RWPE2 (cell line): ENCODE data around the gene TMEM202.

Experiments used
- ATAC-seq: fragments of 200-7000 bp; cut with Tn5 transposase; 3 replicates; pipeline ENCODE4 v1.9.1; 2021; ENCODE audit warnings: low read depth
- DNase-seq: peaks from one replicate; pipeline ENCODE4 v3.0.0-alpha.2; 2020; ENCODE audit warnings: low spot score
- H3K27ac ChIP-seq: fragments of 450-650 bp; 2 replicates; pipeline ENCODE4 v1.5.1; 2017; ENCODE audit warnings: mild to moderate bottlenecking; ENCODE audit not compliant: poor library complexity, severe bottlenecking
- H3K27me3 ChIP-seq: fragments of 250-450 bp; sonication (Bioruptor Pico); 2 replicates; pipeline ENCODE4 v1.5.1; 2021; ENCODE audit warnings: mild to moderate bottlenecking, moderate library complexity; ENCODE audit not compliant: insufficient read depth, poor library complexity, severe bottlenecking
- H3K36me3 ChIP-seq: fragments of 250-450 bp; sonication (Bioruptor Pico); 2 replicates; pipeline ENCODE4 v1.5.1; 2020; ENCODE audit warnings: low read depth, mild to moderate bottlenecking, moderate library complexity
- H3K4me1 ChIP-seq: fragments of 250-450 bp; sonication (Bioruptor Pico); 2 replicates; pipeline ENCODE4 v1.5.1; 2021; ENCODE audit warnings: mild to moderate bottlenecking, moderate library complexity; ENCODE audit not compliant: insufficient read depth, poor library complexity, severe bottlenecking
- H3K4me3 ChIP-seq: fragments of 250-450 bp; sonication (Bioruptor Pico); 2 replicates; pipeline ENCODE4 v1.5.1; 2021; ENCODE audit warnings: mild to moderate bottlenecking, moderate library complexity; ENCODE audit not compliant: severe bottlenecking
- H3K9me3 ChIP-seq: fragments of 250-450 bp; sonication (Bioruptor Pico); 2 replicates; pipeline ENCODE4 v1.5.1; 2021; ENCODE audit warnings: mild to moderate bottlenecking, moderate library complexity; ENCODE audit not compliant: severe bottlenecking
- CTCF ChIP-seq: fragments of 450-650 bp; IDR thresholded peaks from one replicate; pipeline ENCODE4 v1.5.1; 2017; ENCODE audit warnings: mild to moderate bottlenecking, moderate library complexity; ENCODE audit not compliant: poor library complexity, severe bottlenecking

The TMEM202 gene

GRCh38 chr15:72358650-72359171 is 39.4 kb upstream of the TMEM202 start:
- peaks cover 11% of the 10 kb centered on the region for H3K4me1 ChIP-seq
- H3K27ac ChIP-seq, result peak overlapping the region; percentile 19
- DNase-seq, result no peak
- ATAC-seq, result peak; percentile 73
- H3K27me3 ChIP-seq, result no peaks in the 10 kb centered on the region
- no peak for TF ChIP-seq CTCF
- no peak overlapping the region for H3K4me3 ChIP-seq
- H3K36me3 ChIP-seq, result no peaks in the 10 kb centered on the region
- no peaks in the 10 kb centered on the region for H3K9me3 ChIP-seq

- H3K4me3 ChIP-seq, result no peak overlapping the region
Measured at GRCh38 chr15:72361176-72361575, 36.9 kb upstream of the TMEM202 start.

DNA sequence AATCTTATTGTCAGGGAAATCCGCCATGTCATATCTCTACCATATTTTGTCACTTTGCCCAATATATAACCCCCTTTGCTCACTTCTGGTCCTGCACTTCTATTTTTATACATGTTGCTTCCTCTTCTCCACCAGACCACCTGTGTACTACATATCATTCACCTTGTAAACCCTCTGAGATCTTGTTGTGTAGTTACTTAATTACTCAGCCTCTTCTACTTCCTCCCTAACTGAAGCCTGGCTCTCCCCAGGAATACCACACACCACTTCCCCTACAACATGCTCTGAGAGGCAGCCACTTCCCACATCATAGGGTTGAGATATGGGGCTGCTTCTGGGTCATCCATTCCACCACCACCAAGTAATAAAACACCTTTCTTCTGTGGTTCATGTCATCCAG is 32.3 kb upstream of the TMEM202 start:
- H3K27ac ChIP-seq, result no peak overlapping the region
- peaks cover 9% of the 10 kb centered on the region for H3K36me3 ChIP-seq
- ATAC-seq (no peak), DNase-seq (no peak)
- no peaks in the 10 kb centered on the region for H3K4me1 ChIP-seq
- H3K4me3 ChIP-seq, result no peak overlapping the region
- TF ChIP-seq CTCF, result no peak
- no peaks in the 10 kb centered on the region for H3K9me3 ChIP-seq
- no peaks in the 10 kb centered on the region for H3K27me3 ChIP-seq

More at GRCh38 chr15:72361176-72361575, 36.9 kb upstream of the TMEM202 start:
- Histone ChIP-seq H3K4me1 (peaks cover 11% of the 10 kb centered on the region), H3K9me3 (no peaks in the 10 kb centered on the region), H3K27me3 (no peaks in the 10 kb centered on the region), H3K36me3 (no peaks in the 10 kb centered on the region), H3K27ac (no peak overlapping the region)
- no peak for TF ChIP-seq CTCF
- no peak for ATAC-seq
- DNase-seq, result no peak

GRCh38 chr15:72368325-72368724 is 29.8 kb upstream of the TMEM202 start:
- no peak for TF ChIP-seq CTCF
- Histone ChIP-seq H3K9me3 (no peaks in the 10 kb centered on the region), H3K27me3 (no peaks in the 10 kb centered on the region), H3K4me3 (no peak overlapping the region), H3K4me1 (no peaks in the 10 kb centered on the region), H3K27ac (no peak overlapping the region), H3K36me3 (peaks cover 9% of the 10 kb centered on the region)
- DNase-seq (no peak), ATAC-seq (no peak)

GRCh38 chr15:72368899-72369298 is 29.2 kb upstream of the TMEM202 start:
- Histone ChIP-seq H3K4me1 (no peaks in the 10 kb centered on the region), H3K4me3 (no peak overlapping the region), H3K36me3 (peaks cover 9% of the 10 kb centered on the region), H3K27ac (no peak overlapping the region), H3K27me3 (no peaks in the 10 kb centered on the region), H3K9me3 (no peaks in the 10 kb centered on the region)
- no peak for TF ChIP-seq CTCF
- no peak for DNase-seq
- ATAC-seq, result no peak
